Liver (tissue), 9 donors: ENCODE results near the gene REG3A. TPM values are rescaled to one million over a fixed set of nuclear protein-coding genes. Genes with fewer than 3 reads are reported as not detected.

Source experiments
- DNase-seq: peaks from one replicate; pipeline ENCODE4 v3.0.0-alpha.2; 2017; ENCODE audit warnings: low spot score
- H3K27ac ChIP-seq, 2 donors: one replicate each; pipeline ENCODE4 v1.7.0; 2013; ENCODE audit warnings: inconsistent platforms in 2 of 2, low read length in 2 of 2, control low read depth in 1 of 2, low read depth in 1 of 2, mild to moderate bottlenecking in 1 of 2
- H3K27me3 ChIP-seq, 4 donors: one replicate each; pipeline versions ENCODE4 v1.6.1 to v1.7.0; 2013; ENCODE audit warnings: low read length in 3 of 4, inconsistent platforms in 1 of 4, mild to moderate bottlenecking in 1 of 4, moderate library complexity in 1 of 4; ENCODE audit not compliant: control insufficient read depth in 4 of 4, insufficient read depth in 4 of 4
- H3K36me3 ChIP-seq, 4 donors: one replicate each; pipeline versions ENCODE4 v1.6.1 to v1.7.0; 2013; ENCODE audit warnings: low read length in 3 of 4, mild to moderate bottlenecking in 3 of 4, low read depth in 1 of 4, moderate library complexity in 1 of 4; ENCODE audit not compliant: control insufficient read depth in 4 of 4, insufficient read depth in 3 of 4
- H3K4me1 ChIP-seq, 4 donors: one replicate each; pipeline versions ENCODE4 v1.6.1 to v1.7.0; 2013; ENCODE audit warnings: low read length in 3 of 4, mild to moderate bottlenecking in 3 of 4, moderate library complexity in 1 of 4; ENCODE audit not compliant: control insufficient read depth in 4 of 4, insufficient read depth in 4 of 4
- H3K4me3 ChIP-seq, 3 donors: one replicate each; pipeline versions ENCODE4 v1.6.1 to v1.7.0; 2013; ENCODE audit warnings: low read length in 3 of 3, control low read depth in 1 of 3, low read depth in 1 of 3, mild to moderate bottlenecking in 1 of 3
- H3K9ac ChIP-seq, 2 donors: one replicate each; pipeline ENCODE4 v1.7.0; 2013; ENCODE audit warnings: low read length in 2 of 2, mild to moderate bottlenecking in 2 of 2, moderate library complexity in 2 of 2, control low read depth in 1 of 2, low read depth in 1 of 2
- H3K9me3 ChIP-seq, 4 donors: one replicate each; pipeline versions ENCODE4 v1.6.1 to v1.7.0; 2013; ENCODE audit warnings: low read length in 3 of 4; ENCODE audit not compliant: control insufficient read depth in 4 of 4
- EGR1 ChIP-seq, 2 donors: IDR thresholded peaks; 2 replicates each; pipeline ENCODE4 v1.6.1; 2016 to 2018; ENCODE audit warnings: antibody characterized with exemption in 2 of 2, low read depth in 2 of 2
- FOXA1 ChIP-seq: IDR thresholded peaks from 2 replicates; pipeline ENCODE4 v1.6.1; 2016; ENCODE audit warnings: antibody characterized with exemption
- FOXA2 ChIP-seq: IDR thresholded peaks from 2 replicates; pipeline ENCODE4 v1.6.1; 2016; ENCODE audit warnings: antibody characterized with exemption
- GABPA ChIP-seq, 2 donors: IDR thresholded peaks in 1 of 2; conservative IDR thresholded peaks in 1 of 2; 2 replicates each; pipeline ENCODE4 v1.6.1; 2016; ENCODE audit warnings: antibody characterized with exemption in 2 of 2, mild to moderate bottlenecking in 1 of 2, moderate library complexity in 1 of 2
- HNF4A ChIP-seq, 2 donors: conservative IDR thresholded peaks; 2 replicates each; pipeline ENCODE4 v1.6.1; 2016; ENCODE audit warnings: antibody characterized with exemption in 2 of 2, mild to moderate bottlenecking in 2 of 2
- HNF4G ChIP-seq: IDR thresholded peaks from 2 replicates; pipeline ENCODE4 v1.6.1; 2016; ENCODE audit warnings: antibody characterized with exemption
- JUND ChIP-seq, 2 donors: IDR thresholded peaks; 2 replicates each; pipeline ENCODE4 v1.6.1; 2016; ENCODE audit warnings: antibody characterized with exemption in 2 of 2
- NR2F2 ChIP-seq: IDR thresholded peaks from 2 replicates; pipeline ENCODE4 v1.6.1; 2016; ENCODE audit warnings: antibody characterized with exemption
- RAD21 ChIP-seq, 2 donors: IDR thresholded peaks; 2 replicates each; pipeline ENCODE4 v1.6.1; 2016; ENCODE audit warnings: antibody characterized with exemption in 2 of 2, mild to moderate bottlenecking in 2 of 2
- RXRA ChIP-seq, 2 donors: IDR thresholded peaks; 2 replicates each; pipeline ENCODE4 v1.6.1; 2017 to 2018; ENCODE audit warnings: antibody characterized with exemption in 2 of 2, mild to moderate bottlenecking in 1 of 2
- SP1 ChIP-seq: IDR thresholded peaks from 2 replicates; pipeline ENCODE4 v1.6.1; 2018; ENCODE audit warnings: antibody characterized with exemption, mild to moderate bottlenecking
- TAF1 ChIP-seq: conservative IDR thresholded peaks from 2 replicates; pipeline ENCODE4 v1.6.1; 2016; ENCODE audit warnings: antibody characterized with exemption, mild to moderate bottlenecking
- YY1 ChIP-seq: IDR thresholded peaks from 2 replicates; pipeline ENCODE4 v1.6.1; 2016; ENCODE audit warnings: antibody characterized with exemption, mild to moderate bottlenecking
- WGBS: extraction: QIAGEN DNeasy Blood & Tissue Kit; methylation state at CpG from one replicate; pipeline ENCODE4 v1.1.7; 2013; 5-methylcytosine and 5-hydroxymethylcytosine counted together
- polyA plus RNA-seq, 2 donors: library from polyadenylated mRNA; stranded (reverse) in 1 of 2; unstranded in 1 of 2; fragments of 200-250 nt in 1 of 2; fragments of >200 nt in 1 of 2; fragmentation: Nextera tagmentation in 1 of 2; extraction: Ambion mirVana in 1 of 2; gene quantifications; one replicate each; pipeline versions ENCODE4 v1.2.1 to v1.2.3, GENCODE V29; 2013 to 2015
- total RNA-seq, 2 donors: library from RNA; depleted of rRNA; stranded (reverse); fragments of >200 nt; gene quantifications; one replicate each; pipeline ENCODE4 v1.2.3, GENCODE V29; 2014
- TF ChIP-seq, protein P1 (sequence below): IDR thresholded peaks from 2 replicates; pipeline ENCODE4 v1.6.1; 2016; ENCODE audit warnings: antibody characterized with exemption, mild to moderate bottlenecking
- TF ChIP-seq, protein P2 (sequence below): IDR thresholded peaks from 2 replicates; pipeline ENCODE4 v1.6.1; 2016; ENCODE audit warnings: antibody characterized with exemption
- TF ChIP-seq, protein P3 (sequence below): IDR thresholded peaks from 2 replicates; pipeline ENCODE4 v1.6.1; 2016; ENCODE audit warnings: antibody characterized with exemption
- TF ChIP-seq, protein P4 (sequence below): fragments of 150-350 bp; IDR thresholded peaks from 2 replicates; pipeline ENCODE4 v1.5.1; 2017; ENCODE audit warnings: improper control_type of control experiment, low read depth, low read length; ENCODE audit not compliant: missing input control
- TF ChIP-seq, protein P5 (sequence below): IDR thresholded peaks from 2 replicates; pipeline ENCODE4 v1.6.1; 2016; ENCODE audit warnings: antibody characterized with exemption
- donor health status: healthy.
- donor health status: healthy.
- donor health status: healthy.
- donor health status: healthy.
- donor health status: healthy.

The REG3A gene
- total and polyA plus RNA-seq, 4 donors = 0.15 TPM; not detected in 3

DNA sequence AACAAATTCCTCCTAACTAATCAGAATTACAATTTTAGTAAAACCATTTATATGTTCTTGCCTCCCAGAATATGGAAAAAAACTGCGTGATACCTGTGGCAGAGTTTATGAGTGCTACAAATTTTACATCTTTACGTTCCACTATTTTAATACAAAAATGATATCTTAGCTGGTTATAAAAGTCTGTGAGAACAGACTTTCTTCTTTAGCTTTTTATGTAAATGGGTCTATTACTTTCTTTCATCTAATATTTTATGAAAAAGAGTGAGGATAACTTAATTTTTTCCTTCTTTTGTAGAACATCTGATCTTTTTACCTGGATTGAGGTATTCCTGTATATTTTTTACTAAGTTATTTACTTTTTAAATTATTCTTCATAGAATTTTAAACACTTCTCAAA, 22.1 kb upstream of the REG3A start:
- Histone ChIP-seq H3K27me3 (no peaks in the 10 kb centered on the region), H3K9me3 (peaks cover 0 to 5% (median 1%) of the 10 kb centered on the region in 4 donors), H3K27ac (no peak overlapping the region), H3K36me3 (no peaks in the 10 kb centered on the region), H3K4me1 (no peaks in the 10 kb centered on the region), H3K9ac (no peak overlapping the region), H3K4me3 (no peak overlapping the region)
- TF ChIP-seq YY1 (no peak), EGR1 (IDR thresholded peaks at IDR 0.05; ENCODE audit: low read depth in 2 of 2) (no peak), SP1 (no peak), JUND (IDR thresholded peaks at IDR 0.05) (no peak), TAF1 (no peak), NR2F2 (no peak), FOXA1 (no peak), HNF4A (conservative IDR thresholded peaks at IDR 0.05) (no peak), RXRA (IDR thresholded peaks at IDR 0.05) (no peak), GABPA (IDR thresholded peaks at IDR 0.05 in 1 of 2, conservative IDR thresholded peaks at IDR 0.05 in 1 of 2) (no peak), HNF4G (no peak), FOXA2 (no peak), RAD21 (IDR thresholded peaks at IDR 0.05) (no peak)
- TF ChIP-seq, protein P1, sequence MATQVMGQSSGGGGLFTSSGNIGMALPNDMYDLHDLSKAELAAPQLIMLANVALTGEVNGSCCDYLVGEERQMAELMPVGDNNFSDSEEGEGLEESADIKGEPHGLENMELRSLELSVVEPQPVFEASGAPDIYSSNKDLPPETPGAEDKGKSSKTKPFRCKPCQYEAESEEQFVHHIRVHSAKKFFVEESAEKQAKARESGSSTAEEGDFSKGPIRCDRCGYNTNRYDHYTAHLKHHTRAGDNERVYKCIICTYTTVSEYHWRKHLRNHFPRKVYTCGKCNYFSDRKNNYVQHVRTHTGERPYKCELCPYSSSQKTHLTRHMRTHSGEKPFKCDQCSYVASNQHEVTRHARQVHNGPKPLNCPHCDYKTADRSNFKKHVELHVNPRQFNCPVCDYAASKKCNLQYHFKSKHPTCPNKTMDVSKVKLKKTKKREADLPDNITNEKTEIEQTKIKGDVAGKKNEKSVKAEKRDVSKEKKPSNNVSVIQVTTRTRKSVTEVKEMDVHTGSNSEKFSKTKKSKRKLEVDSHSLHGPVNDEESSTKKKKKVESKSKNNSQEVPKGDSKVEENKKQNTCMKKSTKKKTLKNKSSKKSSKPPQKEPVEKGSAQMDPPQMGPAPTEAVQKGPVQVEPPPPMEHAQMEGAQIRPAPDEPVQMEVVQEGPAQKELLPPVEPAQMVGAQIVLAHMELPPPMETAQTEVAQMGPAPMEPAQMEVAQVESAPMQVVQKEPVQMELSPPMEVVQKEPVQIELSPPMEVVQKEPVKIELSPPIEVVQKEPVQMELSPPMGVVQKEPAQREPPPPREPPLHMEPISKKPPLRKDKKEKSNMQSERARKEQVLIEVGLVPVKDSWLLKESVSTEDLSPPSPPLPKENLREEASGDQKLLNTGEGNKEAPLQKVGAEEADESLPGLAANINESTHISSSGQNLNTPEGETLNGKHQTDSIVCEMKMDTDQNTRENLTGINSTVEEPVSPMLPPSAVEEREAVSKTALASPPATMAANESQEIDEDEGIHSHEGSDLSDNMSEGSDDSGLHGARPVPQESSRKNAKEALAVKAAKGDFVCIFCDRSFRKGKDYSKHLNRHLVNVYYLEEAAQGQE = no peak
- TF ChIP-seq, protein P2, sequence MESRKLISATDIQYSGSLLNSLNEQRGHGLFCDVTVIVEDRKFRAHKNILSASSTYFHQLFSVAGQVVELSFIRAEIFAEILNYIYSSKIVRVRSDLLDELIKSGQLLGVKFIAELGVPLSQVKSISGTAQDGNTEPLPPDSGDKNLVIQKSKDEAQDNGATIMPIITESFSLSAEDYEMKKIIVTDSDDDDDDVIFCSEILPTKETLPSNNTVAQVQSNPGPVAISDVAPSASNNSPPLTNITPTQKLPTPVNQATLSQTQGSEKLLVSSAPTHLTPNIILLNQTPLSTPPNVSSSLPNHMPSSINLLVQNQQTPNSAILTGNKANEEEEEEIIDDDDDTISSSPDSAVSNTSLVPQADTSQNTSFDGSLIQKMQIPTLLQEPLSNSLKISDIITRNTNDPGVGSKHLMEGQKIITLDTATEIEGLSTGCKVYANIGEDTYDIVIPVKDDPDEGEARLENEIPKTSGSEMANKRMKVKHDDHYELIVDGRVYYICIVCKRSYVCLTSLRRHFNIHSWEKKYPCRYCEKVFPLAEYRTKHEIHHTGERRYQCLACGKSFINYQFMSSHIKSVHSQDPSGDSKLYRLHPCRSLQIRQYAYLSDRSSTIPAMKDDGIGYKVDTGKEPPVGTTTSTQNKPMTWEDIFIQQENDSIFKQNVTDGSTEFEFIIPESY = no peak
- TF ChIP-seq, protein P3, sequence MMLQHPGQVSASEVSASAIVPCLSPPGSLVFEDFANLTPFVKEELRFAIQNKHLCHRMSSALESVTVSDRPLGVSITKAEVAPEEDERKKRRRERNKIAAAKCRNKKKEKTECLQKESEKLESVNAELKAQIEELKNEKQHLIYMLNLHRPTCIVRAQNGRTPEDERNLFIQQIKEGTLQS = no peak
- TF ChIP-seq, protein P4, sequence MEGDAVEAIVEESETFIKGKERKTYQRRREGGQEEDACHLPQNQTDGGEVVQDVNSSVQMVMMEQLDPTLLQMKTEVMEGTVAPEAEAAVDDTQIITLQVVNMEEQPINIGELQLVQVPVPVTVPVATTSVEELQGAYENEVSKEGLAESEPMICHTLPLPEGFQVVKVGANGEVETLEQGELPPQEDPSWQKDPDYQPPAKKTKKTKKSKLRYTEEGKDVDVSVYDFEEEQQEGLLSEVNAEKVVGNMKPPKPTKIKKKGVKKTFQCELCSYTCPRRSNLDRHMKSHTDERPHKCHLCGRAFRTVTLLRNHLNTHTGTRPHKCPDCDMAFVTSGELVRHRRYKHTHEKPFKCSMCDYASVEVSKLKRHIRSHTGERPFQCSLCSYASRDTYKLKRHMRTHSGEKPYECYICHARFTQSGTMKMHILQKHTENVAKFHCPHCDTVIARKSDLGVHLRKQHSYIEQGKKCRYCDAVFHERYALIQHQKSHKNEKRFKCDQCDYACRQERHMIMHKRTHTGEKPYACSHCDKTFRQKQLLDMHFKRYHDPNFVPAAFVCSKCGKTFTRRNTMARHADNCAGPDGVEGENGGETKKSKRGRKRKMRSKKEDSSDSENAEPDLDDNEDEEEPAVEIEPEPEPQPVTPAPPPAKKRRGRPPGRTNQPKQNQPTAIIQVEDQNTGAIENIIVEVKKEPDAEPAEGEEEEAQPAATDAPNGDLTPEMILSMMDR = no peak
- TF ChIP-seq, protein P5, sequence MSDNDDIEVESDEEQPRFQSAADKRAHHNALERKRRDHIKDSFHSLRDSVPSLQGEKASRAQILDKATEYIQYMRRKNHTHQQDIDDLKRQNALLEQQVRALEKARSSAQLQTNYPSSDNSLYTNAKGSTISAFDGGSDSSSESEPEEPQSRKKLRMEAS = no peak
- 78% methylated on average over 2 of the region's 2 CpGs for WGBS
- no peak for DNase-seq
